ENCODE results near the gene CSPG4. TPM values are rescaled to one million over a fixed set of nuclear protein-coding genes. Genes with fewer than 3 reads are reported as not detected.
"Not testable (repeated sequence)": the region's sequence is repeated elsewhere in the genome, so short reads cannot be mapped to it uniquely, and the experiment has no call there.

CSPG4 gene
- total RNA-seq, 1 experiment from 2014 or later, result 32.3 TPM

DNA sequence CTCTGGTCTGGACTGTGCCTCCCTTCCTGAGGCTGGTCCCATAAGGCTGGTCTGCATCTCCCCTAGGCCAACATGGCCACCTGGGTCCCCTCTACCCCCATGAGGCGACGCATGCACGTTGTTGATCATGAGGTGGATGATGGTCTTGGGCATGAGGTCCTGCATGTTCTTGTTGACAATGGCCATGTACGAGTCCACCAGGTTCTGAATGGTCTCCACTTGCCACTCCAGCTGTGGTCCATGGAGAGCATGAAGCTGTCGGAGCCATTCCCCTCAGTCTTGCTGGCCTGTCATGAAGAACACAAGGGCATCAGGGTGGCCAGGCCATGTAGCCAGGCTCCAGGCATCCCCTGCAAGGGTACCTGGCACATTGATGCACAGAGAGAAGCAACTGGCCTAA is 27.1 kb upstream of the CSPG4 start:
- in situ Hi-C loops (cut with HindIII; ENCODE audit: low sequenced_read_pairs), result no loop called here
- DNase-seq (ENCODE audit: low spot score), result no peak

DNA sequence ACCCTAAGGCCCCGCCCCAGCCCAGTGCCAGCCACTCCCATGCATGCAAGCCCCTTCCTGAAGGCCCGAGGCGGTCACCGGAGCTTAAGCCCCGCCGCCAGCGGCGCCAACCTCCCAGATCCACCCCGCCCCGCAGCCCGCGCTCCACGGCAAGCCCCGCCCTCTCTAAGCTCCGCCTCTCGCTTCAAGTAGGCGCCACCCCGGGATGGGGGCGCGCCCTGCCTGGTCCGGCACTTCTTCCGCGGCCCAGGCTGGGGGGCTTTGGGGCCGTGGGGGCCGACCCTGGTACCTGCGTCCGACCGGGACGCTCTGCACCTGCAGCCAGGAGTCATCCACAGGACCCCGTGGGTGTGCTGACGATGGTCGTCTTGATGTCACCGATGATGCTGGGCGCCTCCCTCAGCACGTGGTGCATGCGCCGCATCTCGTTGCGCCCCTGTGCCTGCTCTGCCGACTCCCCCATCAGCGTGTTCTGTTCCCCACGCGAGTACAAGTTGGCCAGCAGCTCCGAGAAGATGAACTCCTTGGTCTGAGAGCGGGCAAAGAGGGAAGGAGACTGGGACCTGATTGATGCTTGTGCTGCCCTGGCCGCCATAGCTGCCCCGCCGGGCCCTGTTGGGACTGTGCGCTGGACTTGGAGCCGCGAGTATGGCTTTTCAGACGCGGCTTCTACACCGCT is 26.1 kb upstream of the CSPG4 start:
- in situ Hi-C loops (cut with HindIII; ENCODE audit: low sequenced_read_pairs), result no loop called here
- DNase-seq (ENCODE audit: low spot score), result peak; percentile 98

DNA sequence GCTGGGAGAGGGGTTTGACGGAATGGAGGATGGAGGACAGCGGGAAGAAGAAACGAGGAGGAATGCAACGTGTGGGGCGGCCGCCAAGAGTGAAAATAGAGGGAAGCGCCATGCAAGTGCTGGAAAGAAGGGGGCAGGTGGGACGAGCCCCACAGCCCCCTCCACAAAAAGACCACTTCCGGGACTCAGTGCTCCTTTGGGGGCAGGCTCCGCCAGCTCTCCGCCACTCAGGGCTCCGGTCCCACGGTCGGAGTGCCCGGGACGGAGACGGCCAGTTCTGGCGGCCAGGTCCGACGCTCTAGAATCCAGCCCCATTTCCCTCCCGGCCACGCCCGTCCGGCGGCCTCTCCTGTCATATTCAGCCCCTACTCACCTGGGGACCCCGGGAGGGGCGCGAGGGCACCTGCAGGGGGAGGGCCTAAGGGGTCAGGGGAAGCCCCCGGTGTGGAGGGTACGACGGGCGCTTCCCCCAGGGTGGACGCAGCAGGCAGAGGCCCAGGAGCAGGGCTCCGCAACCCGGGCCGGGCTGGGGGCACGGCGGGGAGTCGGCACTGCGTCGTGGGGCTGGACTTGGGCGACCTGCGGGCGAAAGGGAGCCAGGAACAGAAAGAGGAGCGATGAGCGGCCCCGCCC is 25.5 kb upstream of the CSPG4 start:
- in situ Hi-C loops (cut with HindIII; ENCODE audit: low sequenced_read_pairs), result no loop called here
- no peak for DNase-seq (ENCODE audit: low spot score)

DNA sequence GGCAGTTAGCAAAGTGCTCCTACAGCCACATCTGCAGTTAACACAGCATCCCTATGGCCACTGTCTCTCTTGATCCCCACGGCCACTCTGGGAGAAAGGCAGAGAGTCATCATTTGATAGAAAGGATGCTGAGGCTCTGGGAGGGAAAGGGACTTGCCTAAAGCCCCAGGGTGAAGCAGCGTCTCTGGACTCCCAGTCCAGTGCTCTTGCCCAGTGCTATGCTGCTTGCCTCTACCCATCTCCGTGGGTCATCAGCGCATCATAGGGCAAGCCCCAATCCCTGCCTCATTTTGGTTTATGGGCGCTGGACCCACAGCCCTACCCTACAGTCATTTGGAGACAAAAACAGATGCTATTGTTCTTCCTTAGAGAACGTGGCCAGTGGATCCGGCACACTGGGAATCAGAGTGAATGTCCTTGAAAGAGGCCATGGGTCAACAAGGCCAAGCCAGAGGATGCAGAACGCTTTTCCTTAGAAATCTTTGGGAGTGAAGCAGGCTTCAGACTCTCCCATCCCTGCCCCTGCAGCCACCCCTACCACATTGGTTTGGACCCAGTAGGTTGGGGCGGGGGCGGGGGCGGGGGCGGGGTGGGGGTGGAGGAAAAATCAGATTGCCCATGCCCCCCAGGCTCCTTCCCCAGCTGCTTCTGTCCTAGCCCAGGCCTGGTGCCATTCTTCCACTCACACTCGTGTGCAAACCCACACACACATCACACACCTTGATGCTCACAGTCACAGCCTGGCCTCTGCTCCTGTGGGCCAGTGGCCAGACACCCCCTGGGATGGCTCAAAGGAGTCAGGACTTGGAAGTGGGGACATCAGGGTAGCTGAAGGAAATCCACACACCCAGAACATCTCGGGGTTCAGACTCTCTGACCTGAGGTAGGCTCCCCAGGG is 24.7 kb upstream of the CSPG4 start:
- DNase-seq (ENCODE audit: low spot score), result peak; percentile 20
- in situ Hi-C loops (cut with HindIII; ENCODE audit: low sequenced_read_pairs), result not testable (repeated sequence)

DNA sequence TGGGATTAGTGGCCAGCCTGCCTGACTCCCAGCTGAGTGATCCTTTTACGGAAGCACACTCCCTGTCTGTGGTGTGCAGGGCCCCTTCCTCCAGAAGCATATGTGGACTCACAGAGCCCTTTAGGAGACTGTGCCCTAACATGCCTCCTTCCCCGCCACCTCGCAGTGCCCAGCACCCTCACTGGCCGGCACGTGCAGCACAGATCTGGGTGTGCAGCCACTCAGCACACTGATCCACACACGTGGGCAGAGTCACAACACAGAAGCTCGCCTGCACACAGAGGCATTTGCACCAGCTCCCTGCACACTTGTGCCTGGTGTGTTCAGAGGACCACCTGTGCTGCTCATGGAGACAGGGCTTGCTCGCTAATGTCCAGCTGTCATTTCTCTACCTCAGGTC is 23.6 kb upstream of the CSPG4 start:
- in situ Hi-C loops (cut with HindIII; ENCODE audit: low sequenced_read_pairs), result no loop called here
- DNase-seq (ENCODE audit: low spot score), result peak; percentile 29

DNA sequence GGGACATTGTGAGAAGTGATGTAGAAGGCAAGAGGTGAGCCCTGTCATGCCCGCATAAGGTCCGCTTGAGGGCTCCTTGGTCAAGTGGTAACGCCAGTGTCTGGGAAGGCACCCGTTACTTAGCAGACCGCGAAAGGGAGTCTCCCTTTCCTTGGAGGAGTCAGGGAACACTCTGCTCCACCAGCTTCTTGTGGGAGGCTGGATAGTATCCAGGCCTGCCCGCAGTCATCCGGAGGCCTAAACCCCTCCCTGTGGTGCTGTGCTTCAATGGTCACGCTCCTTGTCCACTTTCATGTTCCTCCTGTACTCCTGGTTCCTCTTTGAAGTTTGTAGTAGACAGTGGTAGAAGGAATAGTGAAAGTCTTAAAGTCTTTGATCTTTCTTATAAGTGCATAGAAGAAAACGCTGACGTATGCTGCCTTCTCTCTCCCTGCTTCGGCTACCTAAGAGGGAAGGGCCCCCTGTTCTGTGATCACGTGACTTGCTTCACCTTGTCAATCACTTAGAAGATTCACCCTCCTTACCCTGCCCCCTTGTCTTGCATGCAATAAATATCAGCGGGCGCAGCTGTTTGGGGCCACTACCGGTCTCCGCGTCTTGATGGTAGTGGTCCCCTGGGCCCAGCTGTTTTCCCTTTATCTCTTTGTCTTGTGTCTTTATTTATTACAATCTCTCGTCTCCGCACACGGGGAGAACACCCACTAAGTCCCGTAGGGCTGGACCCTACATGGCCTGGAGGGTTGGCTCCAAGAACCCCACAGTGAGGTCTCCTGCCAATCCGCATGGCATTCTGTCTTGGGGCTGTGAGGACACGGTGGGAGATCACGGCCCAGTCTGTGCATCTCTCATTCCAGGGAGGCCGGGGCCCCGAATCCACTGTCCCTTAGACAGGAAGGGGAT is 22.5 kb upstream of the CSPG4 start:
- in situ Hi-C loops (cut with HindIII; ENCODE audit: low sequenced_read_pairs); DNase-seq (ENCODE audit: low spot score): not testable (repeated sequence)

DNA sequence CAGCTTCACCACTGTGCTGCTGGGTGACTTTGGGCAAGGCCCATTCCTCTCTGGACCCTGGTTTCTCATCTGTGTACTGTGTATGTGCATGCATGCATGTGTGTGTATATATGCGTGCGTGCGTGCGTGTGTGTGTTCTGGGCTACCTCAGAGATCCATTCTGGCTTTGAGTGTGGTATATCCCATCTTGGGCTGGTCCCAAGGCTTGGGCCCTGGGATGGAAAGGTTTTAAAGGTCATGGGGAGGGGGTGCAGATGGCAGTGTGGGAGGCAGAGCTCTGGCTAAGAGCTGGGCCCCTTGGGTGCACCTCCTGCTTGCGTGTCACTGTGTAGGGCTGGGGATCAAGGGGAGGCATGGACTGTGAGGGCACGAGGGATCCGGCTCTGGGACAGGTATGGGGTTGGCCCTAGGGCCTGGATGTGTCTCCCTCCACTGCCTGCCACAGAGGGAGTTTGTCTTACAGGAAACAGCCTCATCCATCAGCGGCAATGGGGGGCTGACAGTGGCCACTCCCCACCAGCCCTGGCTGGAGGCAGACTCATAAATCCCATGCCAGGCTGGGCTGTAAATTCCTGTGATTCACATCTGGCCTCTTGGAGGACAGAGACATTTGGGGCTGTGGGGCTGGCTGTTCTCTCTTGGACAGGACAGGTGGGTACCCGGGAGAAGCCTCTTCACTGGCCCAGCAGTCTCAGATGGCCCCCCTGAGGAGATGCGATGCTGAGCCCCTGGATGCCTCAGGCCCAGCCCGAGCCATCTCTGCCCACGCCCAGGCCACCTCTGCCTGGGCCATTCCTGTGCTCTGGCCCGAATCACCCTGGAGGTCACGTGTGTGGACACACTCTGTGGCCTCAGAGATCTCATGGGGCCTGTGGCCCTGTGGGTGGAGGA is 21.4 kb upstream of the CSPG4 start:
- no peak for DNase-seq (ENCODE audit: low spot score)
- in situ Hi-C loops (cut with HindIII; ENCODE audit: low sequenced_read_pairs), result no loop called here

DNA sequence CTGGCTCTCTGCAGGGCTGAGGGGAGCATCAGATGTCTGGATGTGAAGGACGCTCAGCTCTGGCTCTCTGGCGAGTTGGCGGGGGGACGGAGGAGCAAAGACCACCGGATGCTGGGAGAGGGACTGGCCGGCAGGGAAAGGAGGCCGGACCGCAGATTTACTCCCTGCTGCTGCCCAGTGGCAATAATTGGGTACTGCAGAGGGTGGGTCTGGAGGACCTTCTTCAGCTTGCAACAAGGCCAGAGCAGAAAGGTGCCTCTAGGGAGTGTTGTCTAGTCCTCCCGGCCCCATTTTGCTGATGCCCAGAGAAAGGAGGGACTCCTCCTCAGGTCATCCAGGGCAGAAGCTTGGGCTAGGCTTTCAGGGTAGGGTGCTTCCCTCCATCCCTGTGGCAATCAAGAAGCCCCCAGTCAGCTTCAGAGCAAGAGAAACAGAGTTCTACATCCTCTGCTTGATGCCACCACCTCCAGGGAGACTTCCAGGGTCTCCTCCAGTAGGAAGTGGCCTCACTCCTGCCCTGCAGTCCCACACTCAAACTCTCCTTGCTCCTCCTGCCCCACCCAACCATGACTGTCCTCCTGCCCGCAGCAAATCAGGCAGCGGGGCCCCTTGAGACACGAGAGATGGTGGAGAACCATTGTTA is 20.3 kb upstream of the CSPG4 start:
- peak; percentile 87 for DNase-seq (ENCODE audit: low spot score)
- in situ Hi-C loops (cut with HindIII; ENCODE audit: low sequenced_read_pairs), result no loop called here

DNA sequence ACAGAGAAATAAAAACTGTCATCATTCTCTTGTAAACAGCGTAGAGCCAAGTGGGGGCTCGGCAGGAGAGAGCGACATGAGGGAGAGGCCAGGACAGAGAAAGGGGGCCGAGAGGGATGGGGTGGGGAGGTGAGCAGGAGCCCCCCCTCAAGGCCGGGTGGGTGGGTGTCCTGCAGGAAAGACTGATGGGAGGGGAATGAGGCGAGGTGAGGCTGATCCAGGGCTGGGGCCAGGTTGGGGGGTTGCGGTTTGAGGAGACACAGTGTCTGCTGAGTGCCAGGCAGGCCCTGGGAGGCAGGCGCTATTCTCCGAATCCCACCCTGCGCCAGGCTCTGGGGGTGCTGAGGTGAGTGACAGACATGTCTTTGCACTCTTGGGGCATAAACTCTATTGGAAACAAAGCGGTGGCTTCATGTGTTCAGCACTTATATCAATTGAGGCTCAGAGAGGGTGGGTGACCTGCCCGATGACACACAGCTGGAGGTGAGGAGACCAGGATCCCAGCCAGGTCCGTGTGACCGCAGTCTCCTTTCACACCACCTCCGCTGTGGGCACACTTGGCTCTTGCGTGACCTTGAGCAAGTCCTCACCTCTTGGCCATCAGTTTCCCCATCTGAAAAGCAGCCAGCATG is 19.6 kb upstream of the CSPG4 start:
- in situ Hi-C loops (cut with HindIII; ENCODE audit: low sequenced_read_pairs), result no loop called here
- DNase-seq (ENCODE audit: low spot score), result no peak

DNA sequence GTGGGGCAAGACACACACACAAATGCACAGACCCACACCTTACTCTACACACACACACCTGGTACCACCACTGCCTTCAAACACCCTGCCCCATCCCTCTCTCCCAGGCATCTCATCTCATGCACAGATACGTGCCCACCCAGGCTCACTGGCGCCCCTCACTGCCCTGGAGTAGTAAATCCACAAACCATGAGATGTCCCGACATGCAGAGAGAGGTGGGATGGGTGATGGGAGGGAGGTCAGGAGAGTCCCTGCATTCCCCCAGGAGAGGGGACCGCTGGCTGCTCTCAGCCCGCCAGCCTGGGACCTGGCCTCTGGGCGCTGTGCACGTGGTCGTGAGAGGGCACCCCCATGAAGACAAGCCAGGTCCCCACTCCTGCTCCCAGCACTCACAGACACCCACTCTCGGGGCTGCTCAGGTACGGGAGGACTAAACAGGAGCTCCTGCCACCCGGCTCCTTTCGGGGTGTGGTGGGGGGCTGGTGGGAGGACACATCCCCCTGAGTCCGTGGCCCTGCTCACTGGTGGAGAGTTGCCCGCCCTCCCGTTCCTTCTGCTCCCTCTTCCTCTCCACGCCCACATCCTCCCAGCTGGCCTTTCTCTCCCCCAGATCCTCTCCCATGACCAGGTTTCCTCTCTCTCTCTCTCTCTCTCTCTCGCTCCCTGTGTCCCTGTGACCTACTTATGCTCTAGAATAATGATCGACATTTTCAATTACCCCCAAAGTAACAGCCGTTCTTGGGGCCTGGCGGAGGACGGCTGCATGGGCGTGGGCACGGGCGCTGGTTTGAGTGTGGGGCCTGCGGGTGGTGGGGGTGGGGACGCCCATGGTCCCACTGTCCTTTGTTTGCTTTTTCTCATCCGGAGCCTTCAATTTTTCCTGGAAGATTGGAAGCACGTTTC is 18.9 kb upstream of the CSPG4 start:
- in situ Hi-C loops (cut with HindIII; ENCODE audit: low sequenced_read_pairs), result no loop called here
- peak; percentile 71 for DNase-seq (ENCODE audit: low spot score)

DNA sequence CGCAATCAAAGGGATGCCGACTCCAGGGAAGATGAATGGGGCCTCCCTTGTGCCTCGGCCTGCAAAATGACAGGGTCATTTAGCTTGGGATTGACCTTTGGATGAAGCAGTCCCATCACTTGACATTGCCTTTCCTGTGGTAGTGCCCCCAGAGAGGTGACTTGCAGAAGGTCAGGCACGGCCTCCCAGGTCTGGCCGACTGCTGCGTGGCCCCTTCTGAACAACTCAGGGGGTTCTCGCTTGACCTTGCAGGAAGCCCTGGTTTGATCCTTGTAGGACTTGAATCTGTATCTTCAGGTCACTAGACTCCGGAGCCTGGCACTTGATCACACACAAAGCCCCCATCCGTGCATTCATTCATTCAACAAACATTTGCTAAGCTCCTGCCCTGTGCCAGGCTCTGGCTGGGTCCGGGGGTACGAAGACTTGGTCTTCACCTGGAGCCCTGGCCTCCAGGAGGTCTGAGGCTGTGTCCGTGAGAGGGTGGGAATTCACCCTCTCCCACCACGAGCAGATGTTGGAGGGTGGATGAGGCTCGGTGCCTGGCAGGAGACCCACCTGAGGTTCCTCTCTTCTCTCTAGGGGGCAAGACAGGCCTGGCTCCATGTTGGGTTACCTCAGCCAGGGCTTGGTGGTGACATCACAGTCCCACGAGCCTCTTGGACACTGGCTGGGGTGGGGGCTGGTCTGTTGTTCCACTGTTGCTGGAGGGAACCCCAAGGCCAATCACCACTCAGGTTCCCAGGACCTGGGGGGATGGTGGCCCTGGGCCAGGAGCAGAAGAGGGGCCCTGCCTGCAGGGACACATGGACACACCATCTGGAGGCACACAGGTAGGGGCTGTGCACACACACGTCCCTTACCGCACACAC is 18.0 kb upstream of the CSPG4 start:
- DNase-seq (ENCODE audit: low spot score); in situ Hi-C loops (cut with HindIII; ENCODE audit: low sequenced_read_pairs): not testable (repeated sequence)

DNA sequence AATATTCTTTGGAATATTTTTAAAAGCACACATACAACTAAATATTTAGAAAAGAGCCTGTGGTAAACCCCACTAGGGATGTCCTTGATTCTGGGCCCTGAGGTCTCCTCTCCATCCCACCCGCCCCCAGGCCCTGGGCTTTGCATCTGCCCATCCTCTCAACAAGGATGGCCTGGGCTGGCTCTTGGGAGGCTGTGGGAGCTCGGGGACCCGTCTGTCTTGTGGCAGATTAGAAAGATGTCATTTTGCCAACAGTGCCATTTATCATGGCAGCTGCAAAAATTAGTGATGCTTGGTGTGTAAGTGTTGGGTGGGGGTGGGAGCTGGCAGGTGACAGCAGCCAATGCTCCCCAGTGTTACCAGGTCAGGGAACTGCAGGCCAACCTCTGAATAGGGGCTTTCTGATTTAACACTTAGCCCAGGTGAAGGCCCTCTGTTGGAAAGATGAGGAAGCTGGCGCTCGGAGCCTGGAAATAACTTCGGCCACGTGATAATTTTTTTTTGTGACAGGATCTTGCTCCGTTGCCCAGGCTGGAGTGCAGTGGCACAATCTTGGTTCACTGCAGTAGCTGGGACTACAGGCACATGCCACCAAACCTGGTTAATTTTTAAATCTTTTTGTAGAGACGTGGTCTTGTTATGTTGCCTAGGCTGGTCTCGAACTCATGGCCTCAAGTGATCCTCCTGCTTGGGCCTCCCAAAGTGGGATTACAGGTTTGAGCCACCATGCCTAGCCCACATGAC is 16.9 kb upstream of the CSPG4 start:
- in situ Hi-C loops (cut with HindIII; ENCODE audit: low sequenced_read_pairs), result no loop called here
- DNase-seq (ENCODE audit: low spot score), result no peak

DNA sequence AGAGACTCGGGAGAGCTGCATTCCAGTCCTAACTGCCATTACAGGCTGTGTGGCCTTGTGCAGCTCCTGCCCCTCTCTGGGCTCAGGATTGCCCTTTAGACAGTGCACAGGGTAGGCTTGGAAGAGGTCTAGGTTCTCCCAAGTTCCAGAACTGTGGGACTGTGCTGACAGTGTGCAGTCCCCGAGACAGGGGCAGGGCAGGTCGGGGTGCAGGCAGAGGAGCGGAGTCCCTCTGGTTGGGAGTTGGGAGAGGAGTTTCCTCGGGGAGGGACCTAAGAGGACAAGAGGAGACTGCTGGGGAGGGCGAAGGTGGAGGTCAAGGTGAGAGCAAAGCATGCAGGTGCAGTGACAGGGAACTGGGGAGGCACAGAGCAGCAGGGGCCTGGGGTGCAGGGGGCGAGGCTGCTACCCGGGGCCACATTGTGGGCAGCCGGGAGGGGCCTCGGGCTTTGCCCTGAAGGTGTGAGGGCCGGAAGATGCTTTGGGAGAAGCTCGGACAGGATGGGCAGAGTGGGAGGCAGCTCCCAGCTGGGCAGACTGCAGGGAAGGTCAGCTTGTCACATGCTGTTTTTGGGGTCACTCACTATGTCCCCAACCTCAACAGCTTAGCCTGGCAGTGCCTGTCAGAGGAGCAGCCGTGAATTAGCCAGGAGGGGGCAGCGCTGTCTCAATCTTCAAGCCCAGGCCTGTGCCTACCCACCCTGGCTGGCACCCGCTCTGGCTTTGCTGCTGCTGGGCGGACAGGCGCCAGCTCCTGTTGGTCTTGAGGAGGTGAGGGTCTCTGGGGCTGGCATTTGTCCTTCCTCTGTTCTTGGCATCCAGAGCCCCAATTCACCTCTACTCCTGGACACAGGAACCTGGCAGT is 15.4 kb upstream of the CSPG4 start:
- in situ Hi-C loops (cut with HindIII; ENCODE audit: low sequenced_read_pairs), result no loop called here
- DNase-seq (ENCODE audit: low spot score), result peak; percentile 66

DNA sequence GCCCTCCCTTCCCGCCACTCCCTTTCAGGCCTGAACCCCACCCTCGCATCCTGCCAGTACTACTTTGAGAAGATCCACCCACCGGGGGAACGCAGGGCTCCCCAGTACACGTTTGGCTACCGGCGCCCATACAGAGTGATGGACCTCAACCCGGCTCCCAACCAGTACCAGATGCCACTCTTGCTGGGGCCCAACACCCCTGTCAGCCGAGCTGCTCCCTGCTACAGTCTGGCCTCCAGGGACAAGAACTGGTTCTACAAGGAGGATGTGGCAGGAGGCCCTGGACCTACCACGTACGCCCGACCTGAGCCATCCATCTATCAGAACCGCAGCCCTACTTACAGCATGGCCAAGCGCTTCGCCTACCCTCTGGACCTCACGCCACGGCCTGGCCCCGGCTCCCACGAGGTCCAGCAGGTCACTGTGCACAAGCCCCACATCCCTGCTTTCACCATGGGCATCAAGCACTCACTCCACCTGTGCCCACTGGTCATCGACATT is 14.4 kb upstream of the CSPG4 start:
- in situ Hi-C loops (cut with HindIII; ENCODE audit: low sequenced_read_pairs), result no loop called here
- DNase-seq (ENCODE audit: low spot score), result no peak

Measured in G401 (cell line).